AG09319 (cell line): ENCODE data around the gene ZNF536.

Experiments used
- DNase-seq: peaks from one replicate; pipeline ENCODE4 v3.0.0-alpha.2; 2010; ENCODE audit warnings: low read depth; ENCODE audit errors: extremely low read depth
- CTCF ChIP-seq: IDR thresholded peaks from 2 replicates; pipeline ENCODE4 v1.5.1; 2011; ENCODE audit warnings: low read depth, mild to moderate bottlenecking, inconsistent platforms, low read length, moderate library complexity

Gene ZNF536

GRCh38 chr19:30338041-30338456, 34.1 kb upstream of the ZNF536 start:
- no peak for DNase-seq
- TF ChIP-seq CTCF, result no peak

GRCh38 chr19:30338878-30339623, 33.1 kb upstream of the ZNF536 start:
- no peak for TF ChIP-seq CTCF

GRCh38 chr19:30339624-30340525, 32.3 kb upstream of the ZNF536 start:
- TF ChIP-seq CTCF, result no peak
- DNase-seq, result no peak

More at GRCh38 chr19:30338878-30339623, 33.1 kb upstream of the ZNF536 start:
- no peak for DNase-seq

GRCh38 chr19:30340771-30341561, 31.2 kb upstream of the ZNF536 start:
- no peak for DNase-seq
- TF ChIP-seq CTCF, result no peak

- no peak for DNase-seq
- no peak for TF ChIP-seq CTCF
These were observed 30.5 kb upstream of the ZNF536 start for GRCh38 chr19:30341611-30342201.

- no peak for TF ChIP-seq CTCF
These were observed 29.3 kb upstream of the ZNF536 start for GRCh38 chr19:30342901-30343300.

More at GRCh38 chr19:30342901-30343300, 29.3 kb upstream of the ZNF536 start:
- no peak for DNase-seq
